GM12878 (cell line): ENCODE data around the gene ASTL.

Experiments
- ASH2L ChIP-seq: fragments of 300-600, 200-600 bp; sonication (generic); IDR thresholded peaks from 2 replicates; pipeline ENCODE4 v1.6.1; 2017; ENCODE audit warnings: low read depth, mild to moderate bottlenecking, borderline replicate concordance
- CTCF ChIP-seq, 3 experiments: IDR thresholded peaks in 2 of 3; conservative IDR thresholded peaks in 1 of 3; 2 replicates each; pipeline ENCODE4 v1.5.1; 2011; ENCODE audit warnings: low read depth in 3 of 3, low read length in 3 of 3, mild to moderate bottlenecking in 3 of 3, control low read depth in 2 of 3, moderate library complexity in 2 of 3, inconsistent platforms in 1 of 3, mixed read lengths in 1 of 3; ENCODE audit not compliant: control insufficient read depth in 2 of 3, insufficient read depth in 1 of 3; ENCODE audit errors: extremely low read depth in 1 of 3
- EP300 ChIP-seq, 2 experiments: fragments of 150-350 bp in 1 of 2; IDR thresholded peaks; 2 replicates each; pipeline ENCODE4 v1.6.1; 2011 to 2012; ENCODE audit warnings: low read depth in 2 of 2, low read length in 2 of 2, borderline replicate concordance in 1 of 2, improper control_type of control experiment in 1 of 2, inconsistent platforms in 1 of 2; ENCODE audit not compliant: control insufficient read depth in 1 of 2
- EZH2 ChIP-seq: IDR thresholded peaks from 2 replicates; pipeline ENCODE4 v1.6.1; 2012; ENCODE audit warnings: low read depth, mild to moderate bottlenecking, control low read depth, inconsistent platforms, low read length, borderline replicate concordance; ENCODE audit not compliant: control insufficient read depth
- NFXL1 ChIP-seq: fragments of 450-650 bp; IDR thresholded peaks from 2 replicates; pipeline ENCODE4 v1.6.1; 2017; ENCODE audit warnings: antibody characterized with exemption, mild to moderate bottlenecking, borderline replicate concordance
- PBX3 ChIP-seq: IDR thresholded peaks from 2 replicates; pipeline ENCODE4 v1.6.1; 2011; ENCODE audit warnings: mild to moderate bottlenecking, low read depth, low read length, moderate library complexity; ENCODE audit not compliant: insufficient replicate concordance
- POLR2A ChIP-seq: IDR thresholded peaks from 2 replicates; pipeline ENCODE4 v1.6.1; 2011; ENCODE audit warnings: low read depth, mild to moderate bottlenecking, low read length
- RAD21 ChIP-seq: IDR thresholded peaks from 2 replicates; pipeline ENCODE4 v1.6.1; 2011; ENCODE audit warnings: mild to moderate bottlenecking, low read depth, low read length, moderate library complexity; ENCODE audit not compliant: insufficient read depth
- RCOR1 ChIP-seq: conservative IDR thresholded peaks from 2 replicates; pipeline ENCODE4 v1.6.1; 2012; ENCODE audit warnings: low read depth, low read length, improper control_type of control experiment
- SP1 ChIP-seq: IDR thresholded peaks from one replicate; pipeline ENCODE4 v1.6.1; 2011; ENCODE audit warnings: low read depth, low read length

DNA sequence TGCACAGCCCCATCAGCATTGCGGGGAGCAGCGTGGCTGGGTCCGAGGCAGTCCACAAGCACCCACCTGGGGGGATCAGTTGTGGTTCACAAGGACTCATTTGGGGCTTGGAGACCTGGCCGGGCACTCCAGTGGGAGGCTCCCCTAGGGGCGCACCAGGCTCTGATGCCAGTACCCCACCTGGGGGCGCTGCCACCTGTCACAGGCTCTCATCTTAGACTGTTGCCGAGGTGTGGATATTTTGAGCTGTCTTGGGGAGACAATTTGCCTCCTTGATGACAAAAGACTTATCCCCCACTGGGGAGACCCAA is 25.0 kb downstream of the ASTL start:
- peak; percentile 22 to 41 (median 38); a peak in 4 of 6 replicates for TF ChIP-seq CTCF (IDR thresholded peaks at IDR 0.05 in 2 of 3, conservative IDR thresholded peaks at IDR 0.05 in 1 of 3; ENCODE audit: control insufficient read depth in 2 of 3, extremely low read depth in 1 of 3, insufficient read depth in 1 of 3, low read depth in 3 of 3, low read length in 3 of 3)
- TF ChIP-seq RAD21, result 0 out of 2 replicates have a peak, but pooled peaks have one; percentile 33
- no peak for TF ChIP-seq RCOR1
- no peak for TF ChIP-seq EP300 (IDR thresholded peaks at IDR 0.05; ENCODE audit: borderline replicate concordance in 1 of 2, control insufficient read depth in 1 of 2, low read depth in 2 of 2, low read length in 2 of 2)
- no peak for TF ChIP-seq NFXL1
- no peak for TF ChIP-seq POLR2A
- no peak for TF ChIP-seq EZH2
- no peak for TF ChIP-seq SP1
- TF ChIP-seq PBX3, result no peak
- no peak for TF ChIP-seq ASH2L
